EH (cell line): ENCODE measurements around the gene ADGRL2.

ENCODE experiments used
- DNase-seq: peaks from one replicate; pipeline ENCODE4 v3.0.0-alpha.2; 2015; ENCODE audit warnings: low read depth

ADGRL2 gene

GRCh38 chr1:81907575-81907974 is 106.8 kb downstream of the ADGRL2 start:
- no peak for DNase-seq

GRCh38 chr1:81912383-81912782 is 111.6 kb downstream of the ADGRL2 start:
- no peak for DNase-seq

GRCh38 chr1:81915937-81916336 is 115.2 kb downstream of the ADGRL2 start:
- DNase-seq: no peak

GRCh38 chr1:81920245-81920740 is 119.6 kb downstream of the ADGRL2 start:
- peak; percentile 10 for DNase-seq

- DNase-seq: no peak
These were observed 120.2 kb downstream of the ADGRL2 start for GRCh38 chr1:81920886-81921285.

- no peak for DNase-seq
These were observed 120.6 kb downstream of the ADGRL2 start for GRCh38 chr1:81921344-81921743.

GRCh38 chr1:81921851-81922462 is 121.2 kb downstream of the ADGRL2 start:
- DNase-seq: no peak

- DNase-seq: no peak
These were observed 122.2 kb downstream of the ADGRL2 start for GRCh38 chr1:81922955-81923354.

GRCh38 chr1:81929106-81929505 is 128.4 kb downstream of the ADGRL2 start:
- no peak for DNase-seq

GRCh38 chr1:81936853-81937252 is 136.1 kb downstream of the ADGRL2 start:
- DNase-seq: no peak

- no peak for DNase-seq
These were observed 137.2 kb downstream of the ADGRL2 start for GRCh38 chr1:81937791-81938450.

GRCh38 chr1:81948495-81948894 is 147.8 kb downstream of the ADGRL2 start:
- no peak for DNase-seq

- no peak for DNase-seq
These were observed 148.7 kb downstream of the ADGRL2 start for GRCh38 chr1:81949421-81949820.

GRCh38 chr1:81950037-81950436 is 149.3 kb downstream of the ADGRL2 start:
- DNase-seq: no peak

GRCh38 chr1:81950591-81951244 is 150.0 kb downstream of the ADGRL2 start:
- no peak for DNase-seq

GRCh38 chr1:81954534-81955020 is 153.8 kb downstream of the ADGRL2 start:
- no peak for DNase-seq

- no peak for DNase-seq
These were observed 167.2 kb downstream of the ADGRL2 start for GRCh38 chr1:81967951-81968350.

- no peak for DNase-seq
These were observed 169.7 kb downstream of the ADGRL2 start for GRCh38 chr1:81970416-81970815.

GRCh38 chr1:81974222-81974841 is 173.6 kb downstream of the ADGRL2 start:
- DNase-seq: no peak

- DNase-seq: no peak
These were observed 174.3 kb downstream of the ADGRL2 start for GRCh38 chr1:81974883-81975555.

- no peak for DNase-seq
These were observed 175.8 kb downstream of the ADGRL2 start for GRCh38 chr1:81976539-81976938.

- DNase-seq: no peak
These were observed 178.2 kb downstream of the ADGRL2 start for GRCh38 chr1:81978945-81979344.
